Naive thymus-derived CD4-positive, alpha-beta T cell (primary cell): ENCODE data around the gene C8A. TPM values are rescaled to one million over a fixed set of nuclear protein-coding genes. Genes with fewer than 3 reads are reported as not detected.

Experiments
- ATAC-seq: fragments of 150-1000 bp; cut with Tn5 transposase; 2 replicates; pipeline ENCODE4 v1.10.0; 2021; ENCODE audit warnings: mild to moderate bottlenecking, moderate library complexity
- CTCF ChIA-PET: fragments of 350-600 bp; sonication (Branson Sonifier 250); formaldehyde crosslinking; loops from one replicate; lab custom pipeline; 2021; ENCODE audit warnings: antibody characterized with exemption; lab: Charles Lee
- POLR2A ChIA-PET: fragments of 350-600 bp; sonication (Branson Sonifier 250); formaldehyde crosslinking; loops from one replicate; lab custom pipeline; 2021; ENCODE audit warnings: antibody characterized with exemption, inconsistent platforms; lab: Charles Lee
- DNase-seq, 9 donors: peaks; one replicate each; pipeline versions ENCODE4 v3.0.0 to v3.0.0-alpha.2; 2020 to 2022; ENCODE audit warnings: mixed read lengths in 1 of 9
- H3K27ac ChIP-seq: one replicate; pipeline ENCODE4 v1.7.0; 2013; ENCODE audit warnings: mild to moderate bottlenecking, low read depth, low read length, moderate library complexity
- H3K27me3 ChIP-seq, 2 donors: one replicate each; pipeline ENCODE4 v1.7.0; 2013; ENCODE audit warnings: low read length in 2 of 2, mild to moderate bottlenecking in 2 of 2, moderate library complexity in 2 of 2; ENCODE audit not compliant: control insufficient read depth in 2 of 2, insufficient read depth in 2 of 2
- H3K36me3 ChIP-seq, 3 experiments: 1 replicate in 2 of 3; 2 replicates in 1 of 3; pipeline ENCODE4 v1.7.0; 2013; ENCODE audit warnings: low read length in 3 of 3, mild to moderate bottlenecking in 3 of 3, moderate library complexity in 1 of 3; ENCODE audit not compliant: insufficient read depth in 3 of 3, control insufficient read depth in 2 of 3
- H3K4me1 ChIP-seq, 2 donors: one replicate each; pipeline ENCODE4 v1.7.0; 2013; ENCODE audit warnings: low read length in 2 of 2, mild to moderate bottlenecking in 2 of 2, moderate library complexity in 1 of 2; ENCODE audit not compliant: control insufficient read depth in 2 of 2, insufficient read depth in 2 of 2
- H3K4me3 ChIP-seq: 2 replicates; pipeline ENCODE4 v1.7.0; 2013; ENCODE audit warnings: mild to moderate bottlenecking, low read length
- H3K9me3 ChIP-seq, 3 experiments: 1 replicate in 2 of 3; 2 replicates in 1 of 3; pipeline ENCODE4 v1.7.0; 2013; ENCODE audit warnings: low read length in 3 of 3; ENCODE audit not compliant: control insufficient read depth in 2 of 3
- H3K27ac Mint-ChIP-seq, 9 donors: one replicate each; pipeline ENCODE4 v1.8.0; 2020 to 2022; ENCODE audit warnings: mixed read lengths in 9 of 9, mild to moderate bottlenecking in 8 of 9, moderate library complexity in 5 of 9, inconsistent platforms in 2 of 9
- H3K27me3 Mint-ChIP-seq, 5 donors: one replicate each; pipeline ENCODE4 v1.8.0; 2021 to 2022; ENCODE audit warnings: mixed read lengths in 5 of 5, mild to moderate bottlenecking in 1 of 5
- H3K36me3 Mint-ChIP-seq, 5 donors: one replicate each; pipeline ENCODE4 v1.8.0; 2020 to 2022; ENCODE audit warnings: mixed read lengths in 5 of 5, mild to moderate bottlenecking in 3 of 5, inconsistent platforms in 1 of 5
- H3K4me1 Mint-ChIP-seq, 7 donors: one replicate each; pipeline ENCODE4 v1.8.0; 2020 to 2022; ENCODE audit warnings: mixed read lengths in 7 of 7, mild to moderate bottlenecking in 3 of 7, inconsistent platforms in 1 of 7
- H3K4me3 Mint-ChIP-seq, 10 donors: one replicate each; pipeline ENCODE4 v1.8.0; 2020 to 2022; ENCODE audit warnings: mild to moderate bottlenecking in 10 of 10, mixed read lengths in 10 of 10, moderate library complexity in 6 of 10, inconsistent platforms in 2 of 10
- H3K9me3 Mint-ChIP-seq, 11 donors: one replicate each; pipeline ENCODE4 v1.8.0; 2020 to 2022; ENCODE audit warnings: mixed read lengths in 11 of 11, mild to moderate bottlenecking in 4 of 11, inconsistent platforms in 1 of 11, moderate library complexity in 1 of 11
- intact Hi-C, 2 donors: fragments of 100-400 bp; cut with micrococcal nuclease; formaldehyde crosslinking; loops; one replicate each; pipeline ENCODE4 v1.15.1; 2023
- polyA plus RNA-seq, 2 donors: library from polyadenylated mRNA; unstranded; fragments of 300-500 nt; fragmentation: Illumina TruSeq; gene quantifications; one replicate each; pipeline ENCODE4 v1.2.3, GENCODE V29; 2021
- total RNA-seq, 6 experiments: library from RNA in 5 of 6; stranded (reverse) in 5 of 6; gene quantifications; 1 replicate in 5 of 6; 2 replicates in 1 of 6; pipeline ENCODE4 v1.2.3 and lab custom pipeline; 2021 to 2026

C8A gene
- total and polyA plus RNA-seq, 7 experiments from 2014 or later: not detected

DNA sequence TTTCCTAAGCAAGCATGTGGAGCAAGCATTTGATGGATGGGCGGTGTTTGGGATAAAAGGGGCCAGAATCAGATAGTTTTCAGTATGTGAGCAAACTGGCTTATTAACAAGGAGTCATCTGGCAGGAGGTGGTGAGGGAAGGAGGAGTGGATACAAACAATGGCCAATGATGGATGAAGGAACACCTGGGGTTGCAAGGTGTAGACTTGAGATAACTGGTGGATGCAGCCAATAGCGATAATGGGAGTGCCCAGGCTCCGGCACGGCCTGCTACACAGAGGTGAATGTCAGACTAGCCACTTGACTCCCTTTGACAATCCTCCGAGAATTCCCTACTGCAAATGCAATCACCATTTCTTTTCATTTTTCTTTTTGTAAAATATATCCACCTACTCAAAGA, 69.5 kb downstream of the C8A start:
- ChIA-PET POLR2A (no interaction called here), CTCF (no interaction called here)
- Histone ChIP-seq H3K27me3 (no peaks in the 10 kb centered on the region), H3K9me3 (no peaks in the 10 kb centered on the region), H3K4me1 (no peaks in the 10 kb centered on the region), H3K4me3 (no peak overlapping the region), H3K36me3 (no peaks in the 10 kb centered on the region), H3K27ac (no peak overlapping the region)
- intact Hi-C loops: no loop called here
- ATAC-seq: no peak
- peaks cover 0 to 4% (median 0%) of the 10 kb centered on the region in 11 donors for H3K9me3 Mint-ChIP-seq
- H3K27ac Mint-ChIP-seq: no peak overlapping the region
- DNase-seq: no peak
- H3K4me1 Mint-ChIP-seq: peaks cover 0 to 2% (median 0%) of the 10 kb centered on the region in 7 donors
- peaks cover 0 to 3% (median 0%) of the 10 kb centered on the region in 5 donors for H3K36me3 Mint-ChIP-seq
- H3K27me3 Mint-ChIP-seq: peaks cover 0 to 26% (median 15%) of the 10 kb centered on the region in 5 donors
- H3K4me3 Mint-ChIP-seq: no peak overlapping the region

DNA sequence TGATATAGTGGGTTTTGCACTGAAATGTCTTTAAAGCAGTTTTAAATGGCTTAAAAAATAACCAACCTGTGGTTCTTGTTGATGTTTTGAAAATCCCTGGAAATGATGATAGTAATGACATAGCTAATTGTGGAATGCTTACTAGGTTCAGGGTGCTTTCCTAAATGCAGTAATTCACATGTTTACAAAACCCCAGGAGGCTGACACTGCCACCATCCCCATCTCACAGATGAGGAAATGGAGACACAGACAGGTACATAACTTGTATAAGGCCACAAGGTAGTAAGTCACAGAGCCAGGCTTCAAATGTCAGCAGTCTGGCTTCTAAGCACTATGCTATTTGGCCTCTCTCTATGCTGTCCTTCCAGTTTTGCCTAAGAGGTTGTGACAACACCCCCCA, 70.6 kb downstream of the C8A start:
- Histone ChIP-seq H3K36me3 (no peaks in the 10 kb centered on the region), H3K27ac (no peak overlapping the region), H3K27me3 (no peaks in the 10 kb centered on the region), H3K9me3 (no peaks in the 10 kb centered on the region), H3K4me1 (no peaks in the 10 kb centered on the region), H3K4me3 (no peak overlapping the region)
- peaks cover 0 to 3% (median 0%) of the 10 kb centered on the region in 5 donors for H3K36me3 Mint-ChIP-seq
- H3K4me3 Mint-ChIP-seq: no peak overlapping the region
- POLR2A ChIA-PET: no interaction called here
- CTCF ChIA-PET: no interaction called here
- H3K9me3 Mint-ChIP-seq: peaks cover 0 to 7% (median 0%) of the 10 kb centered on the region in 11 donors
- no peak for ATAC-seq
- no peak overlapping the region for H3K27ac Mint-ChIP-seq
- DNase-seq: no peak
- peaks cover 0 to 26% (median 15%) of the 10 kb centered on the region in 5 donors for H3K27me3 Mint-ChIP-seq
- peaks cover 0 to 2% (median 0%) of the 10 kb centered on the region in 7 donors for H3K4me1 Mint-ChIP-seq
- intact Hi-C loops: no loop called here

DNA sequence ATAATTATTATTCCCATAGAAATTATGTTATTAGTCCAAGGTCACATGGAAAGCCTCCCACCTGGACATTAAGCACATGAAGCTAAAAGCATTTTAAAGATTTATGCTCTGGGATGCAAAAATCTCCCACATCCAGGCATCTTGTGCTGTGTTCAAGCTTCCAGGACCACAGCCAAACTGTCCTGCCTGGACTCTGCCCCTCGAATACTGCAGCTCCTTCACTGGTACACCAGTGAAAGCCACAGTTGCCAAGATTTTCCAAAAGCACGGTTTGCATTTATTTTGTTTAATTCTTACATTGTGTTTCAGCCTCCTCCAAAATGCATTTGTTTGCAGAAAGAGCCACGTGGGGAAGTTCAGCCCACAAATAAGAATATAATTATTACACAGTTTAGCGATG, 72.6 kb downstream of the C8A start:
- peaks cover 0 to 2% (median 0%) of the 10 kb centered on the region in 7 donors for H3K4me1 Mint-ChIP-seq
- peaks cover 0 to 7% (median 0%) of the 10 kb centered on the region in 11 donors for H3K9me3 Mint-ChIP-seq
- CTCF ChIA-PET: no interaction called here
- Histone ChIP-seq H3K27ac (no peak overlapping the region), H3K4me3 (no peak overlapping the region), H3K9me3 (no peaks in the 10 kb centered on the region), H3K27me3 (no peaks in the 10 kb centered on the region), H3K4me1 (no peaks in the 10 kb centered on the region), H3K36me3 (no peaks in the 10 kb centered on the region)
- H3K27me3 Mint-ChIP-seq: peaks cover 0 to 26% (median 17%) of the 10 kb centered on the region in 5 donors
- DNase-seq: no peak
- no peak overlapping the region for H3K4me3 Mint-ChIP-seq
- POLR2A ChIA-PET: no interaction called here
- intact Hi-C loops: no loop called here
- H3K27ac Mint-ChIP-seq: no peak overlapping the region
- no peak for ATAC-seq
- peaks cover 0 to 3% (median 0%) of the 10 kb centered on the region in 5 donors for H3K36me3 Mint-ChIP-seq

DNA sequence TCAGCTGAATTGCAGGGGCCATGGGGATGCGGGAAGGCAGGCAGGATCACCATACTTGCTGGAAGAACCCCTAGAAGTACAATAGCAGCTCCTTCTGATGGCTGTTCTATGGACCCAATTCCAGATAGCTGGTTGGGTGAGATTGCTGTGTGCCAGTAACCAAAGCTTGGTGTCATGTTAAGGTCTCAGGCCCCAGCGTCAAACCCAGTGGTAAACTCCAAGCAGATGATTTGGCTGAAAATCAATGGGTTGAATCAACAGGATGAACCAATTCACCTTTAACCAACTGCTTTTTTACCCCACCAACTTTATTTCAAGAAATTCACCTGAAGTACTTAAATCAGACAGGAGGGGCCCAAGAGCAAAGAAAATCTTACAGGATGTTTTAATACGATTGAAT, 73.4 kb downstream of the C8A start:
- Mint-ChIP-seq H3K36me3 (peaks cover 0 to 3% (median 0%) of the 10 kb centered on the region in 5 donors), H3K4me3 (no peak overlapping the region), H3K27ac (no peak overlapping the region), H3K9me3 (peaks cover 0 to 7% (median 0%) of the 10 kb centered on the region in 11 donors), H3K4me1 (peaks cover 0 to 2% (median 0%) of the 10 kb centered on the region in 7 donors), H3K27me3 (peaks cover 0 to 26% (median 14%) of the 10 kb centered on the region in 5 donors)
- Histone ChIP-seq H3K27ac (no peak overlapping the region), H3K27me3 (no peaks in the 10 kb centered on the region), H3K36me3 (no peaks in the 10 kb centered on the region), H3K4me3 (no peak overlapping the region), H3K9me3 (no peaks in the 10 kb centered on the region), H3K4me1 (no peaks in the 10 kb centered on the region)
- CTCF ChIA-PET: no interaction called here
- no peak for DNase-seq
- intact Hi-C loops: no loop called here
- POLR2A ChIA-PET: no interaction called here
- no peak for ATAC-seq

DNA sequence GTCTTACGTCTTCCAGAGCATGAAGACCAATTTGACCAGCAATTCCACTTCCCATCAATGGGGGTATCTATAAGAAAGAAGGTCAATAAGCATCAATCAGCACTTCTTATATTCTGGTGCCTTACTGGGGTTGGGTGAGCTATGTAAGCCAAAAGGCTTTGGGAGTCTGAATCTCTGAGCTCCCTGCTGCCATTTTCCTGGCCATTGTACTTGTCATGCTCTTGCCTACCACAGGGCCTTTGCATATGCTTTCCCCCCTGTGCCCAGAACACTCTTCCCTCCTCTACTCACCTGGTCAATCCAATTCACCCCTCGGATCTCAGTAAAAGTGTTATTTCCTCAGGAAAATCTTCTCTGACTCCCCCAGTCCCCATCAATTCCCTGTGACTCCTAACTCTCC, 74.9 kb downstream of the C8A start:
- Mint-ChIP-seq H3K4me3 (no peak overlapping the region), H3K27me3 (peaks cover 0 to 22% (median 9%) of the 10 kb centered on the region in 5 donors), H3K27ac (no peak overlapping the region), H3K36me3 (no peaks in the 10 kb centered on the region), H3K4me1 (no peaks in the 10 kb centered on the region), H3K9me3 (peaks cover 0 to 7% (median 0%) of the 10 kb centered on the region in 11 donors)
- Histone ChIP-seq H3K4me1 (no peaks in the 10 kb centered on the region), H3K9me3 (no peaks in the 10 kb centered on the region), H3K27ac (no peak overlapping the region), H3K36me3 (no peaks in the 10 kb centered on the region), H3K27me3 (no peaks in the 10 kb centered on the region), H3K4me3 (no peak overlapping the region)
- DNase-seq: no peak
- POLR2A ChIA-PET: no interaction called here
- no peak for ATAC-seq
- intact Hi-C loops: no loop called here
- CTCF ChIA-PET: no interaction called here

DNA sequence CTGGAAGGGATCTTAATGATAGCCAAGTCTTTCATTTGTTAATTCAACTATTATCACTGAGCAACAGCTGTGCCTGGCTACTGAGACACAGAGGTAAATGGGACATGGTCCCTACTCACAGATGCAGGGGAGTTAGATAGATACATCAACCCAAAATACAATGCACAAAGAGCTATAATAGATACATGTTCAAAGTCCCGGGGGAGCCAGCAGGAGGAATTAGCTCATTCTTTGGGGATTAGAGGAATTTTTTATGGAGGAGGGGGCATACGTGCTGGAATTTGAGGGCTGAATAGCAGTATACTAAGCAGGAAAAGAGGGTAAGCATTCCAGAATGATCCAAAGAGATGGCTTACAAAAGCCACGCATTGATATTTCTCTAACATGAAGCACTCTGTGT, 76.6 kb downstream of the C8A start:
- ATAC-seq (no peak), DNase-seq (no peak)
- Histone ChIP-seq H3K9me3 (no peaks in the 10 kb centered on the region), H3K4me1 (no peaks in the 10 kb centered on the region), H3K4me3 (no peak overlapping the region), H3K27me3 (no peaks in the 10 kb centered on the region), H3K27ac (no peak overlapping the region), H3K36me3 (no peaks in the 10 kb centered on the region)
- H3K27me3 Mint-ChIP-seq: peaks cover 0 to 11% (median 6%) of the 10 kb centered on the region in 5 donors
- intact Hi-C loops: no loop called here
- H3K36me3 Mint-ChIP-seq: no peaks in the 10 kb centered on the region
- peaks cover 0 to 7% (median 0%) of the 10 kb centered on the region in 11 donors for H3K9me3 Mint-ChIP-seq
- no peaks in the 10 kb centered on the region for H3K4me1 Mint-ChIP-seq
- ChIA-PET CTCF (no interaction called here), POLR2A (no interaction called here)
- H3K4me3 Mint-ChIP-seq: no peak overlapping the region
- no peak overlapping the region for H3K27ac Mint-ChIP-seq

DNA sequence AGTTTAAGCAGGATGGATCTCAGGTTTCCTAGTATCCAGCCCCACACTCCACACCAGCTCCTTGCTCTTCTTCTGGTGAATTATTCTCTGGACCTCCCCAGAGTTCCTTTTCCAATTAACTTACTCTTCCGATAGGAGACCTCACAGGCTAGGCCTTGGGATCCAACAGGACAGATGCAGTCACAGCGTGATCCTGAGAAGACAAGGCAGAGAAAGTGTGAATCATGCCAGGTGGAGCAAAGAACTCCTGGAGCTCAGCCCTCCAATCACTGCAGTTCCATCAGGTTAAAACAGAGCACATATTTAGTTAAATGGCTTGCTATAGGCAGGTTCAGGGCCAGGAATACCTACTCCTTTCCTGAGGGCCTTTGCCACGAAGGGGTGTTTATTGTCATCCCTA, 77.1 kb downstream of the C8A start:
- no peaks in the 10 kb centered on the region for H3K4me1 Mint-ChIP-seq
- H3K36me3 Mint-ChIP-seq: no peaks in the 10 kb centered on the region
- no peaks in the 10 kb centered on the region for H3K9me3 ChIP-seq
- ChIA-PET POLR2A (no interaction called here), CTCF (no interaction called here)
- no peaks in the 10 kb centered on the region for H3K4me1 ChIP-seq
- intact Hi-C loops: no loop called here
- H3K9me3 Mint-ChIP-seq: peaks cover 0 to 7% (median 0%) of the 10 kb centered on the region in 11 donors
- H3K36me3 ChIP-seq: no peaks in the 10 kb centered on the region
- DNase-seq (no peak), ATAC-seq (no peak)
- no peaks in the 10 kb centered on the region for H3K27me3 ChIP-seq
- H3K4me3 ChIP-seq: no peak overlapping the region
- no peak overlapping the region for H3K27ac Mint-ChIP-seq
- no peak overlapping the region for H3K4me3 Mint-ChIP-seq
- no peak overlapping the region for H3K27ac ChIP-seq
- H3K27me3 Mint-ChIP-seq: peaks cover 0 to 6% (median 3%) of the 10 kb centered on the region in 5 donors
